GM12865 (cell line): ENCODE results near the gene HPD.
"Not testable (repeated sequence)": the region's sequence is repeated elsewhere in the genome, so short reads cannot be mapped to it uniquely, and the experiment has no call there.

Experiments
- DNase-seq: peaks from one replicate; pipeline ENCODE4 v3.0.0; 2010; ENCODE audit warnings: low read depth
- H3K4me3 ChIP-seq: 2 replicates; pipeline ENCODE4 v1.5.1; 2011; ENCODE audit warnings: mild to moderate bottlenecking, low read depth, low read length, control low read depth
- CTCF ChIP-seq: IDR thresholded peaks from 2 replicates; pipeline ENCODE4 v1.5.1; 2011; ENCODE audit warnings: low read length, control low read depth, low read depth, inconsistent platforms; ENCODE audit not compliant: insufficient read depth; ENCODE audit errors: missing control alignments

HPD gene

GRCh38 chr12:121883315-121883660 lies 24.6 kb upstream of the HPD start:
- no peak for DNase-seq
- H3K4me3 ChIP-seq: no peak overlapping the region
- no peak for TF ChIP-seq CTCF

- DNase-seq, H3K4me3 ChIP-seq: not testable (repeated sequence)
Observed at GRCh38 chr12:121876080-121876447, 17.4 kb upstream of the HPD start.

- H3K4me3 ChIP-seq: no peak overlapping the region
- no peak for TF ChIP-seq CTCF
- no peak for DNase-seq
Observed at GRCh38 chr12:121875582-121875981, 16.9 kb upstream of the HPD start.

GRCh38 chr12:121874071-121874470 lies 15.4 kb upstream of the HPD start:
- no peak for TF ChIP-seq CTCF
- no peak for DNase-seq
- no peak overlapping the region for H3K4me3 ChIP-seq

- H3K4me3 ChIP-seq: no peak overlapping the region
- TF ChIP-seq CTCF: no peak
- no peak for DNase-seq
Observed at GRCh38 chr12:121873216-121873569, 14.5 kb upstream of the HPD start.

- no peak overlapping the region for H3K4me3 ChIP-seq
- TF ChIP-seq CTCF: no peak
Observed at GRCh38 chr12:121872546-121873215, 14.0 kb upstream of the HPD start.

GRCh38 chr12:121871467-121871866 lies 12.8 kb upstream of the HPD start:
- H3K4me3 ChIP-seq: no peak overlapping the region
- TF ChIP-seq CTCF: no peak
- DNase-seq: no peak

More at GRCh38 chr12:121872546-121873215, 14.0 kb upstream of the HPD start:
- no peak for DNase-seq

GRCh38 chr12:121869229-121869628 lies 10.6 kb upstream of the HPD start:
- DNase-seq, H3K4me3 ChIP-seq: not testable (repeated sequence)
